ENCODE measurements around the gene TMEM80. TPM values are rescaled to one million over a fixed set of nuclear protein-coding genes. Genes with fewer than 3 reads are reported as not detected.

TMEM80 gene
- total and polyA plus RNA-seq, 4 donors = 5.1 to 12.4 (median 8.2) TPM

GRCh38 chr11:698493-699115 lies 3.0 kb downstream of the TMEM80 start:
- Histone ChIP-seq H3K27ac (ENCODE audit: low read depth in 1 of 2, low read length in 2 of 2) (no peak overlapping the region), H3K9me3 (ENCODE audit: control insufficient read depth in 4 of 4, low read length in 3 of 4) (no peaks in the 10 kb centered on the region), H3K4me3 (ENCODE audit: low read depth in 1 of 3, low read length in 3 of 3) (no peak overlapping the region), H3K4me1 (ENCODE audit: control insufficient read depth in 4 of 4, insufficient read depth in 4 of 4, low read length in 3 of 4) (peaks cover 16 to 47% (median 29%) of the 10 kb centered on the region in 4 donors), H3K36me3 (ENCODE audit: control insufficient read depth in 4 of 4, insufficient read depth in 3 of 4, low read depth in 1 of 4, low read length in 3 of 4) (peaks cover 0 to 2% (median 0%) of the 10 kb centered on the region in 4 donors), H3K27me3 (ENCODE audit: control insufficient read depth in 4 of 4, insufficient read depth in 4 of 4, low read length in 3 of 4) (no peaks in the 10 kb centered on the region), H3K9ac (ENCODE audit: low read depth in 1 of 2, low read length in 2 of 2) (no peak overlapping the region)
- WGBS = 81% methylated on average over 17 of the region's 17 CpGs
- DNase-seq (ENCODE audit: low spot score) = no peak
- TF ChIP-seq SP1 (IDR thresholded peaks at IDR 0.05) (no peak), YY1 (IDR thresholded peaks at IDR 0.05) (no peak), FOXA1 (IDR thresholded peaks at IDR 0.05) (no peak)

- no peak overlapping the region for H3K9ac ChIP-seq (ENCODE audit: low read depth in 1 of 2, low read length in 2 of 2)
- no peak overlapping the region for H3K27ac ChIP-seq (ENCODE audit: low read depth in 1 of 2, low read length in 2 of 2)
- TF ChIP-seq, protein P1, sequence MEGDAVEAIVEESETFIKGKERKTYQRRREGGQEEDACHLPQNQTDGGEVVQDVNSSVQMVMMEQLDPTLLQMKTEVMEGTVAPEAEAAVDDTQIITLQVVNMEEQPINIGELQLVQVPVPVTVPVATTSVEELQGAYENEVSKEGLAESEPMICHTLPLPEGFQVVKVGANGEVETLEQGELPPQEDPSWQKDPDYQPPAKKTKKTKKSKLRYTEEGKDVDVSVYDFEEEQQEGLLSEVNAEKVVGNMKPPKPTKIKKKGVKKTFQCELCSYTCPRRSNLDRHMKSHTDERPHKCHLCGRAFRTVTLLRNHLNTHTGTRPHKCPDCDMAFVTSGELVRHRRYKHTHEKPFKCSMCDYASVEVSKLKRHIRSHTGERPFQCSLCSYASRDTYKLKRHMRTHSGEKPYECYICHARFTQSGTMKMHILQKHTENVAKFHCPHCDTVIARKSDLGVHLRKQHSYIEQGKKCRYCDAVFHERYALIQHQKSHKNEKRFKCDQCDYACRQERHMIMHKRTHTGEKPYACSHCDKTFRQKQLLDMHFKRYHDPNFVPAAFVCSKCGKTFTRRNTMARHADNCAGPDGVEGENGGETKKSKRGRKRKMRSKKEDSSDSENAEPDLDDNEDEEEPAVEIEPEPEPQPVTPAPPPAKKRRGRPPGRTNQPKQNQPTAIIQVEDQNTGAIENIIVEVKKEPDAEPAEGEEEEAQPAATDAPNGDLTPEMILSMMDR (IDR thresholded peaks at IDR 0.05; ENCODE audit: low read depth, low read length, missing input control) = no peak
- no peak for TF ChIP-seq GABPA (IDR thresholded peaks at IDR 0.05 in 1 of 2, conservative IDR thresholded peaks at IDR 0.05 in 1 of 2)
- no peak for TF ChIP-seq ATF3 (IDR thresholded peaks at IDR 0.05)
- no peak for TF ChIP-seq SP1 (IDR thresholded peaks at IDR 0.05)
- no peak for TF ChIP-seq YY1 (IDR thresholded peaks at IDR 0.05)
- TF ChIP-seq EGR1 (IDR thresholded peaks at IDR 0.05; ENCODE audit: low read depth in 2 of 2) = no peak
- TF ChIP-seq HNF4A (conservative IDR thresholded peaks at IDR 0.05) = no peak
- TF ChIP-seq HNF4G (IDR thresholded peaks at IDR 0.05) = no peak
- TF ChIP-seq RXRA (IDR thresholded peaks at IDR 0.05) = no peak
- no peak for TF ChIP-seq MAX (IDR thresholded peaks at IDR 0.05)
- TF ChIP-seq RAD21 (IDR thresholded peaks at IDR 0.05) = no peak
- no peak for TF ChIP-seq FOXA1 (IDR thresholded peaks at IDR 0.05)
- TF ChIP-seq, protein P2, sequence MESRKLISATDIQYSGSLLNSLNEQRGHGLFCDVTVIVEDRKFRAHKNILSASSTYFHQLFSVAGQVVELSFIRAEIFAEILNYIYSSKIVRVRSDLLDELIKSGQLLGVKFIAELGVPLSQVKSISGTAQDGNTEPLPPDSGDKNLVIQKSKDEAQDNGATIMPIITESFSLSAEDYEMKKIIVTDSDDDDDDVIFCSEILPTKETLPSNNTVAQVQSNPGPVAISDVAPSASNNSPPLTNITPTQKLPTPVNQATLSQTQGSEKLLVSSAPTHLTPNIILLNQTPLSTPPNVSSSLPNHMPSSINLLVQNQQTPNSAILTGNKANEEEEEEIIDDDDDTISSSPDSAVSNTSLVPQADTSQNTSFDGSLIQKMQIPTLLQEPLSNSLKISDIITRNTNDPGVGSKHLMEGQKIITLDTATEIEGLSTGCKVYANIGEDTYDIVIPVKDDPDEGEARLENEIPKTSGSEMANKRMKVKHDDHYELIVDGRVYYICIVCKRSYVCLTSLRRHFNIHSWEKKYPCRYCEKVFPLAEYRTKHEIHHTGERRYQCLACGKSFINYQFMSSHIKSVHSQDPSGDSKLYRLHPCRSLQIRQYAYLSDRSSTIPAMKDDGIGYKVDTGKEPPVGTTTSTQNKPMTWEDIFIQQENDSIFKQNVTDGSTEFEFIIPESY (IDR thresholded peaks at IDR 0.05) = no peak
- TF ChIP-seq JUND (IDR thresholded peaks at IDR 0.05) = no peak
- TF ChIP-seq FOXA2 (IDR thresholded peaks at IDR 0.05) = no peak
- no peak for TF ChIP-seq REST (IDR thresholded peaks at IDR 0.05)
- no peak for TF ChIP-seq NR2F2 (IDR thresholded peaks at IDR 0.05)
- peaks cover 19 to 47% (median 28%) of the 10 kb centered on the region in 4 donors for H3K4me1 ChIP-seq (ENCODE audit: control insufficient read depth in 4 of 4, insufficient read depth in 4 of 4, low read length in 3 of 4)
- H3K36me3 ChIP-seq (ENCODE audit: control insufficient read depth in 4 of 4, insufficient read depth in 3 of 4, low read depth in 1 of 4, low read length in 3 of 4) = peaks cover 0 to 2% (median 0%) of the 10 kb centered on the region in 4 donors
- H3K4me3 ChIP-seq (ENCODE audit: low read depth in 1 of 3, low read length in 3 of 3) = no peak overlapping the region
- no peaks in the 10 kb centered on the region for H3K9me3 ChIP-seq (ENCODE audit: control insufficient read depth in 4 of 4, low read length in 3 of 4)
- no peak for DNase-seq (ENCODE audit: low spot score)
- 90% methylated on average over 7 of the region's 7 CpGs for WGBS
- no peaks in the 10 kb centered on the region for H3K27me3 ChIP-seq (ENCODE audit: control insufficient read depth in 4 of 4, insufficient read depth in 4 of 4, low read length in 3 of 4)
Observed at GRCh38 chr11:699116-699508, 3.5 kb downstream of the TMEM80 start.

Measured in liver (tissue), 9 donors.